Measurements from ENCODE around the gene SYT1. TPM values are rescaled to one million over a fixed set of nuclear protein-coding genes. Genes with fewer than 3 reads are reported as not detected.

SYT1 gene
- total RNA-seq, 1 experiment from 2014 or later, result 80.9 TPM

DNA sequence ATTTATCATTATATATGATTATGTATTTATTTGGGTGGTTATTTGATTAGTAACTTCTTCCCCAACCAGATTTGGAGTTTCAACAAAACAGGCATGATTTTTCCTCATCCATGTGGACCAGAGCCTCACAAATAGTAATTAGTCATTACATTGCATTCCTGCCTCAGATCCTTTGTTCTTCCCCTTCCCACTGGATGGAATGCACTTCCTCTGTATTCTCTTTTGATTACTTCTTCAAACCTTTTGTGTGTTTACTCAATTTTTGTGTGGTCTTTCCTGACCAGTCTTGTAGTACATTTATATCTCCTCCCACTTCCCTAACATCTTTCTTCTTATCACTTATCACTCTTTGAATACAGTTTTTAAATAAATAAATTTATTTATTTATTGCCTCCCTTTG, 15.5 kb downstream of the SYT1 start:
- Histone ChIP-seq H3K4me3 (ENCODE audit: low read depth, low read length, poor library complexity, severe bottlenecking) (no peak overlapping the region), H3K27me3 (replicated peaks; ENCODE audit: insufficient read depth, low read depth, low read length, poor library complexity) (no peaks in the 10 kb centered on the region), H3K27ac (ENCODE audit: low read depth, low read length, poor library complexity, severe bottlenecking) (peak overlapping the region; percentile 26), H3K36me3 (ENCODE audit: insufficient read depth, low read length, poor library complexity, severe bottlenecking) (peaks cover 23% of the 10 kb centered on the region), H3K9me3 (ENCODE audit: low read depth, low read length, poor library complexity, severe bottlenecking) (no peaks in the 10 kb centered on the region), H3K4me1 (ENCODE audit: insufficient read depth, low read length, poor library complexity, severe bottlenecking) (peaks cover 56% of the 10 kb centered on the region)
- TF ChIP-seq EZH2 (IDR thresholded peaks at IDR 0.05; ENCODE audit: borderline replicate concordance, low read depth, low read length, poor library complexity, severe bottlenecking), result no peak
- TF ChIP-seq, protein P1, sequence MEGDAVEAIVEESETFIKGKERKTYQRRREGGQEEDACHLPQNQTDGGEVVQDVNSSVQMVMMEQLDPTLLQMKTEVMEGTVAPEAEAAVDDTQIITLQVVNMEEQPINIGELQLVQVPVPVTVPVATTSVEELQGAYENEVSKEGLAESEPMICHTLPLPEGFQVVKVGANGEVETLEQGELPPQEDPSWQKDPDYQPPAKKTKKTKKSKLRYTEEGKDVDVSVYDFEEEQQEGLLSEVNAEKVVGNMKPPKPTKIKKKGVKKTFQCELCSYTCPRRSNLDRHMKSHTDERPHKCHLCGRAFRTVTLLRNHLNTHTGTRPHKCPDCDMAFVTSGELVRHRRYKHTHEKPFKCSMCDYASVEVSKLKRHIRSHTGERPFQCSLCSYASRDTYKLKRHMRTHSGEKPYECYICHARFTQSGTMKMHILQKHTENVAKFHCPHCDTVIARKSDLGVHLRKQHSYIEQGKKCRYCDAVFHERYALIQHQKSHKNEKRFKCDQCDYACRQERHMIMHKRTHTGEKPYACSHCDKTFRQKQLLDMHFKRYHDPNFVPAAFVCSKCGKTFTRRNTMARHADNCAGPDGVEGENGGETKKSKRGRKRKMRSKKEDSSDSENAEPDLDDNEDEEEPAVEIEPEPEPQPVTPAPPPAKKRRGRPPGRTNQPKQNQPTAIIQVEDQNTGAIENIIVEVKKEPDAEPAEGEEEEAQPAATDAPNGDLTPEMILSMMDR (conservative IDR thresholded peaks at IDR 0.05; ENCODE audit: low read depth, low read length), result no peak
- DNase-seq (ENCODE audit: low spot score), result no peak
- ChIA-PET CTCF (no interaction called here), POLR2A (ENCODE audit: low non-redundant PET) (no interaction called here)
- BruUV-seq (replicated peaks), result no TSS peak
- intact Hi-C loops (cut with micrococcal nuclease; ENCODE audit: unreplicated experiment), result loop anchor here (10.0 kb wide), 1 partner anchor 125 kb away; no protein-coding TSS in a partner anchor

GRCh38 chr12:78881685-78882084, 17.1 kb downstream of the SYT1 start:
- no peak overlapping the region for H3K4me3 ChIP-seq (ENCODE audit: low read depth, low read length, poor library complexity, severe bottlenecking)
- no peak for DNase-seq (ENCODE audit: low spot score)
- no peaks in the 10 kb centered on the region for H3K27me3 ChIP-seq (replicated peaks; ENCODE audit: insufficient read depth, low read depth, low read length, poor library complexity)
- H3K27ac ChIP-seq (ENCODE audit: low read depth, low read length, poor library complexity, severe bottlenecking), result peak overlapping the region; percentile 66
- TSS peak; percentile 1 for BruUV-seq (replicated peaks)
- no peaks in the 10 kb centered on the region for H3K9me3 ChIP-seq (ENCODE audit: low read depth, low read length, poor library complexity, severe bottlenecking)
- H3K36me3 ChIP-seq (ENCODE audit: insufficient read depth, low read length, poor library complexity, severe bottlenecking), result peaks cover 23% of the 10 kb centered on the region
- POLR2A ChIA-PET (ENCODE audit: low non-redundant PET), result no interaction called here
- H3K4me1 ChIP-seq (ENCODE audit: insufficient read depth, low read length, poor library complexity, severe bottlenecking), result peaks cover 72% of the 10 kb centered on the region
- TF ChIP-seq, protein P1 (conservative IDR thresholded peaks at IDR 0.05; ENCODE audit: low read depth, low read length), result no peak
- TF ChIP-seq EZH2 (IDR thresholded peaks at IDR 0.05; ENCODE audit: borderline replicate concordance, low read depth, low read length, poor library complexity, severe bottlenecking), result no peak
- intact Hi-C loops (cut with micrococcal nuclease; ENCODE audit: unreplicated experiment), result loop anchor here (10.0 kb wide), 1 partner anchor 123 kb away; no protein-coding TSS in a partner anchor
- CTCF ChIA-PET, result no interaction called here

GRCh38 chr12:78885466-78885865, 20.9 kb downstream of the SYT1 start:
- H3K36me3 ChIP-seq (ENCODE audit: insufficient read depth, low read length, poor library complexity, severe bottlenecking), result no peaks in the 10 kb centered on the region
- intact Hi-C loops (cut with micrococcal nuclease; ENCODE audit: unreplicated experiment), result loop anchor here (10.0 kb wide), 1 partner anchor 119 kb away; no protein-coding TSS in a partner anchor
- H3K4me1 ChIP-seq (ENCODE audit: insufficient read depth, low read length, poor library complexity, severe bottlenecking), result peaks cover 87% of the 10 kb centered on the region
- ChIA-PET CTCF (no interaction called here), POLR2A (ENCODE audit: low non-redundant PET) (no interaction called here)
- peak overlapping the region; percentile 90 for H3K27ac ChIP-seq (ENCODE audit: low read depth, low read length, poor library complexity, severe bottlenecking)
- no peak for DNase-seq (ENCODE audit: low spot score)
- no peak overlapping the region for H3K4me3 ChIP-seq (ENCODE audit: low read depth, low read length, poor library complexity, severe bottlenecking)
- TF ChIP-seq, protein P1 (conservative IDR thresholded peaks at IDR 0.05; ENCODE audit: low read depth, low read length), result no peak
- TF ChIP-seq EZH2 (IDR thresholded peaks at IDR 0.05; ENCODE audit: borderline replicate concordance, low read depth, low read length, poor library complexity, severe bottlenecking), result no peak
- BruUV-seq (replicated peaks), result no TSS peak
- no peaks in the 10 kb centered on the region for H3K9me3 ChIP-seq (ENCODE audit: low read depth, low read length, poor library complexity, severe bottlenecking)
- no peaks in the 10 kb centered on the region for H3K27me3 ChIP-seq (replicated peaks; ENCODE audit: insufficient read depth, low read depth, low read length, poor library complexity)

All from A673 (cell line).